Neuronal stem cell (in vitro differentiated cells): ENCODE data around the gene NRXN3.

Experiments used
- DNase-seq: peaks from one replicate; pipeline ENCODE4 v3.0.0-alpha.2; 2013; ENCODE audit warnings: low spot score
- H2AFZ ChIP-seq: one replicate; pipeline ENCODE4 v1.6.1; 2013; ENCODE audit warnings: mild to moderate bottlenecking, low read length, inconsistent platforms
- H2AK5ac ChIP-seq: 2 replicates; pipeline ENCODE4 v1.6.1; 2013; ENCODE audit warnings: low read depth, mild to moderate bottlenecking, inconsistent platforms, low read length, moderate library complexity, mixed read lengths
- H2BK120ac ChIP-seq: 2 replicates; pipeline ENCODE4 v1.6.1; 2013; ENCODE audit warnings: low read depth, mild to moderate bottlenecking, inconsistent platforms, low read length, moderate library complexity, mixed read lengths
- H2BK12ac ChIP-seq: one replicate; pipeline ENCODE4 v1.6.1; 2013; ENCODE audit warnings: low read length, inconsistent platforms
- H2BK15ac ChIP-seq: 2 replicates; pipeline ENCODE4 v1.6.1; 2013; ENCODE audit warnings: mild to moderate bottlenecking, low read length, inconsistent platforms, mixed read lengths
- H2BK5ac ChIP-seq: one replicate; pipeline ENCODE4 v1.6.1; 2013; ENCODE audit warnings: inconsistent platforms, mild to moderate bottlenecking, low read length, moderate library complexity
- H3K14ac ChIP-seq: one replicate; pipeline ENCODE4 v1.6.1; 2013; ENCODE audit warnings: low read length, inconsistent platforms
- H3K18ac ChIP-seq: 2 replicates; pipeline ENCODE4 v1.6.1; 2013; ENCODE audit warnings: low read length, inconsistent platforms
- H3K23ac ChIP-seq: 2 replicates; pipeline ENCODE4 v1.6.1; 2013; ENCODE audit warnings: low read depth, mild to moderate bottlenecking, mixed read lengths, low read length, inconsistent platforms; ENCODE audit not compliant: poor library complexity
- H3K27ac ChIP-seq: replicated peaks from 3 replicates; pipeline ENCODE4 v1.5.1; 2013; ENCODE audit warnings: low read length, inconsistent platforms
- H3K27me3 ChIP-seq, 3 experiments: 2 replicates each; pipeline ENCODE4 v1.6.1; 2013; ENCODE audit warnings: low read length in 3 of 3, mild to moderate bottlenecking in 2 of 3, inconsistent platforms in 1 of 3, low read depth in 1 of 3, mixed read lengths in 1 of 3, moderate library complexity in 1 of 3; ENCODE audit not compliant: control insufficient read depth in 3 of 3, insufficient read depth in 3 of 3
- H3K36me3 ChIP-seq, 2 donors: replicated peaks in 1 of 2; 2 replicates each; pipeline ENCODE4 v1.6.1; 2013; ENCODE audit warnings: low read length in 2 of 2; ENCODE audit not compliant: control insufficient read depth in 2 of 2, insufficient read depth in 2 of 2
- H3K4ac ChIP-seq: 2 replicates; pipeline ENCODE4 v1.6.1; 2013; ENCODE audit warnings: inconsistent platforms, mild to moderate bottlenecking, low read length, moderate library complexity
- H3K4me1 ChIP-seq, 2 donors: 1 replicate in 1 of 2; 2 replicates in 1 of 2; pipeline ENCODE4 v1.6.1; 2013; ENCODE audit warnings: low read length in 2 of 2, low read depth in 1 of 2; ENCODE audit not compliant: control insufficient read depth in 2 of 2, insufficient read depth in 1 of 2
- H3K4me2 ChIP-seq: one replicate; pipeline ENCODE4 v1.6.1; 2013; ENCODE audit warnings: mild to moderate bottlenecking, low read length, inconsistent platforms; ENCODE audit not compliant: insufficient read depth, poor library complexity, severe bottlenecking
- H3K4me3 ChIP-seq, 2 donors: 2 replicates each; pipeline ENCODE4 v1.5.1; 2013; ENCODE audit warnings: low read length in 2 of 2, mild to moderate bottlenecking in 2 of 2, inconsistent platforms in 1 of 2, moderate library complexity in 1 of 2
- H3K79me1 ChIP-seq: one replicate; pipeline ENCODE4 v1.6.1; 2013; ENCODE audit warnings: low read depth, mild to moderate bottlenecking, inconsistent platforms, low read length, moderate library complexity
- H3K9ac ChIP-seq: one replicate; pipeline ENCODE4 v1.6.1; 2013; ENCODE audit warnings: mild to moderate bottlenecking, low read depth, low read length, inconsistent platforms; ENCODE audit not compliant: poor library complexity
- H3K9me3 ChIP-seq, 2 donors: replicated peaks in 1 of 2; 2 replicates each; pipeline versions ENCODE3 to v1.6.1; 2013; ENCODE audit warnings: low read length in 2 of 2, mild to moderate bottlenecking in 2 of 2, inconsistent platforms in 1 of 2, low read depth in 1 of 2, mixed read lengths in 1 of 2, moderate library complexity in 1 of 2; ENCODE audit not compliant: control insufficient read depth in 2 of 2, insufficient read depth in 1 of 2
- H4K8ac ChIP-seq: one replicate; pipeline ENCODE4 v1.6.1; 2013; ENCODE audit warnings: low read depth, mild to moderate bottlenecking, inconsistent platforms, low read length, moderate library complexity
- H4K91ac ChIP-seq: one replicate; pipeline ENCODE4 v1.6.1; 2013; ENCODE audit warnings: low read length, low read depth, mild to moderate bottlenecking, inconsistent platforms; ENCODE audit not compliant: poor library complexity
- WGBS, 2 donors: extraction: QIAGEN DNeasy Blood & Tissue Kit; methylation state at CpG; one replicate each; pipeline ENCODE4 v1.1.7; 2013; ENCODE audit warnings: missing lambda C conversion rate in 2 of 2, mixed read lengths in 1 of 2; ENCODE audit not compliant: insufficient read length in 2 of 2, insufficient replicate concordance in 1 of 2; ENCODE audit errors: extremely low coverage in 2 of 2; 5-methylcytosine and 5-hydroxymethylcytosine counted together

NRXN3 gene

GRCh38 chr14:78576437-78577166 lies 406.4 kb downstream of the NRXN3 start:
- no peak overlapping the region for H3K27ac ChIP-seq
- H3K9ac ChIP-seq, result no peak overlapping the region
- WGBS, 2 donors, result no CpG with 5 or more reads among the region's 5 CpGs

GRCh38 chr14:78581229-78581628 lies 411.1 kb downstream of the NRXN3 start:
- no peak for DNase-seq
- H2BK12ac ChIP-seq, result no peak overlapping the region
- H2BK15ac ChIP-seq, result no peak overlapping the region
- no peak overlapping the region for H3K27ac ChIP-seq
- H3K14ac ChIP-seq, result no peak overlapping the region
- H3K79me1 ChIP-seq, result no peaks in the 10 kb centered on the region
- H3K9me3 ChIP-seq, result no peaks in the 10 kb centered on the region
- H3K4me3 ChIP-seq, result no peak overlapping the region
- no peak overlapping the region for H2BK120ac ChIP-seq
- H4K8ac ChIP-seq, result no peak overlapping the region
- H2AFZ ChIP-seq, result no peak overlapping the region
- H3K18ac ChIP-seq, result no peak overlapping the region
- H3K4ac ChIP-seq, result no peak overlapping the region
- H3K9ac ChIP-seq, result no peak overlapping the region
- no peak overlapping the region for H3K4me2 ChIP-seq
- no peaks in the 10 kb centered on the region for H3K4me1 ChIP-seq
- H2AK5ac ChIP-seq, result no peak overlapping the region
- no CpG with 5 or more reads among the region's 5 CpGs for WGBS, 2 donors
- no peaks in the 10 kb centered on the region for H3K27me3 ChIP-seq
- H2BK5ac ChIP-seq, result no peak overlapping the region
- no peak overlapping the region for H4K91ac ChIP-seq
- H3K23ac ChIP-seq, result no peak overlapping the region
- H3K36me3 ChIP-seq, result no peaks in the 10 kb centered on the region

More at GRCh38 chr14:78576437-78577166, 406.4 kb downstream of the NRXN3 start:
- peaks cover 6 to 11% of the 10 kb centered on the region in 2 donors for H3K9me3 ChIP-seq
- H2BK5ac ChIP-seq, result no peak overlapping the region
- H2BK12ac ChIP-seq, result no peak overlapping the region
- no peak overlapping the region for H2AFZ ChIP-seq
- no peak overlapping the region for H2AK5ac ChIP-seq
- no peak overlapping the region for H4K91ac ChIP-seq
- no peak overlapping the region for H2BK120ac ChIP-seq
- no peaks in the 10 kb centered on the region for H3K79me1 ChIP-seq
- H3K4ac ChIP-seq, result no peak overlapping the region
- no peak overlapping the region for H3K4me2 ChIP-seq
- H3K4me3 ChIP-seq, result no peak overlapping the region
- H2BK15ac ChIP-seq, result no peak overlapping the region
- H4K8ac ChIP-seq, result no peak overlapping the region
- H3K18ac ChIP-seq, result no peak overlapping the region
- no peak overlapping the region for H3K23ac ChIP-seq
- no peaks in the 10 kb centered on the region for H3K36me3 ChIP-seq
- H3K14ac ChIP-seq, result no peak overlapping the region
- no peaks in the 10 kb centered on the region for H3K4me1 ChIP-seq
- no peaks in the 10 kb centered on the region for H3K27me3 ChIP-seq
- no peak for DNase-seq

DNA sequence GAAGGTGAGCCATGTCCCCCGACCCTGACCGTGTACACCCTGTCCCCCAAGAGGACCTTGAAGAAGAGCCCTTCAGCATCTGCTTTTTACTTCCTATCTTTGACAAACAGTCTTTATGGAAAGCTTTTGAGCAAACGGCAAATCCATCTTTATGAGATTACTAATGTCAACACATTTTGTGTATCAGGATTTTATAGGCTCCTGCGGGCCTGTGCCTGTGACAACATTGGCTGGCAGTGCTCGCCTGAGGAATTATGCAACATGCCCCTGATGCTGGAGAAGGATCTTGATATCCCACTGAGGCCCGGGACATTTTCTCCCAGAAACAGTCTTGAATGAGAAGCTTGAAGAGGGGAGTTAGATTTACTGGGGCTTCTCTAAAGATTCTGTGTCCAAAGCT lies 416.5 kb downstream of the NRXN3 start:
- Histone ChIP-seq H2BK12ac (no peak overlapping the region), H2BK15ac (no peak overlapping the region), H4K8ac (no peak overlapping the region), H3K27me3 (no peaks in the 10 kb centered on the region), H3K9ac (no peak overlapping the region), H3K4me2 (no peak overlapping the region), H4K91ac (no peak overlapping the region), H2BK5ac (no peak overlapping the region), H3K4me1 (no peaks in the 10 kb centered on the region), H3K79me1 (no peaks in the 10 kb centered on the region), H3K18ac (no peak overlapping the region), H3K36me3 (no peaks in the 10 kb centered on the region), H3K14ac (no peak overlapping the region), H3K23ac (no peak overlapping the region), H2AFZ (no peak overlapping the region), H3K27ac (no peak overlapping the region), H2AK5ac (no peak overlapping the region), H3K4me3 (no peak overlapping the region), H2BK120ac (no peak overlapping the region), H3K9me3 (no peaks in the 10 kb centered on the region), H3K4ac (no peak overlapping the region)
- no peak for DNase-seq
- no CpG with 5 or more reads among the region's 6 CpGs for WGBS, 2 donors

DNA sequence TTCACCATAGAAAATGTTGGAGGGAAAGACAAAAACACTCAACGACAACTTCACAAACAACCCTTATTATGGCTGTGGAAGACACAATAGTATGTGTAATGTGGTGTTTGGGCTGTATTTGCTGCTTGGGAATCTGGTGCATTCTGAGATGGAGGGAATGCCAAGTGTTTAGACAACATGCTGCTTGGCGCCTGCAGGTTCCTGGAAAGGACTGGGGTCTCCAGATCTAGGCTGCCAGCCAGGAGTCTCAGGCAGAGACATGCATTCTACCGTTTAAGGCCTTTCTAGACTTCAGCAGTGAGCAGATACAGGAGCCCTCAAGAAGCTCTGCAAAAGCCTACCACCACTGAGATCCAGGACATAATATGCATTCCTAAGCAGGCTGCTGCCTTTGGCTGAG lies 418.7 kb downstream of the NRXN3 start:
- H4K91ac ChIP-seq, result no peak overlapping the region
- no peak overlapping the region for H3K23ac ChIP-seq
- H3K4me2 ChIP-seq, result no peak overlapping the region
- H2BK12ac ChIP-seq, result no peak overlapping the region
- no peaks in the 10 kb centered on the region for H3K27me3 ChIP-seq
- H3K9me3 ChIP-seq, result no peaks in the 10 kb centered on the region
- no peaks in the 10 kb centered on the region for H3K79me1 ChIP-seq
- H2BK15ac ChIP-seq, result no peak overlapping the region
- no CpG with 5 or more reads among the region's 3 CpGs for WGBS, 2 donors
- H3K27ac ChIP-seq, result no peak overlapping the region
- no peak overlapping the region for H3K4me3 ChIP-seq
- no peak overlapping the region for H3K14ac ChIP-seq
- peaks cover 0 to 2% of the 10 kb centered on the region in 2 donors for H3K4me1 ChIP-seq
- H2AFZ ChIP-seq, result no peak overlapping the region
- no peak overlapping the region for H3K9ac ChIP-seq
- H2AK5ac ChIP-seq, result no peak overlapping the region
- H3K4ac ChIP-seq, result no peak overlapping the region
- no peak for DNase-seq
- no peaks in the 10 kb centered on the region for H3K36me3 ChIP-seq
- H3K18ac ChIP-seq, result no peak overlapping the region
- H4K8ac ChIP-seq, result no peak overlapping the region
- no peak overlapping the region for H2BK5ac ChIP-seq
- no peak overlapping the region for H2BK120ac ChIP-seq
